Mesenteric fat pad (tissue), 1 donor: ENCODE results near the gene BMPER. TPM values are rescaled to one million over a fixed set of nuclear protein-coding genes. Genes with fewer than 3 reads are reported as not detected.

ENCODE experiments used
- DNase-seq: peaks from one replicate; pipeline ENCODE4 v3.0.0-alpha.2; 2020; ENCODE audit warnings: low spot score
- long read RNA-seq: library from polyadenylated mRNA; unstranded; transcript quantifications from one replicate; pipeline ENCODE4 v2.0.0, GENCODE V29; 2020
- total RNA-seq: library from RNA; stranded (reverse); fragmentation: NEBNext Ultra II Directional; extraction: Animal tissue kit (Norgen Biotek cat#: 25700); gene quantifications from one replicate; pipeline ENCODE4 v1.2.1, GENCODE V29; 2021
- donor health status: DM: yes; HTN: yes; CAD: no.

BMPER gene
- total RNA-seq: 4.6 TPM
- long read RNA-seq, transcript BMPER-221 (15 exons, 3,360 nt): major isoform, 5 of 9 reads
- long read RNA-seq, partial matches to known transcripts: 2 of 9 reads
- long read RNA-seq, other reads (novel, unspliced or antisense): 2 of 9 reads

DNA sequence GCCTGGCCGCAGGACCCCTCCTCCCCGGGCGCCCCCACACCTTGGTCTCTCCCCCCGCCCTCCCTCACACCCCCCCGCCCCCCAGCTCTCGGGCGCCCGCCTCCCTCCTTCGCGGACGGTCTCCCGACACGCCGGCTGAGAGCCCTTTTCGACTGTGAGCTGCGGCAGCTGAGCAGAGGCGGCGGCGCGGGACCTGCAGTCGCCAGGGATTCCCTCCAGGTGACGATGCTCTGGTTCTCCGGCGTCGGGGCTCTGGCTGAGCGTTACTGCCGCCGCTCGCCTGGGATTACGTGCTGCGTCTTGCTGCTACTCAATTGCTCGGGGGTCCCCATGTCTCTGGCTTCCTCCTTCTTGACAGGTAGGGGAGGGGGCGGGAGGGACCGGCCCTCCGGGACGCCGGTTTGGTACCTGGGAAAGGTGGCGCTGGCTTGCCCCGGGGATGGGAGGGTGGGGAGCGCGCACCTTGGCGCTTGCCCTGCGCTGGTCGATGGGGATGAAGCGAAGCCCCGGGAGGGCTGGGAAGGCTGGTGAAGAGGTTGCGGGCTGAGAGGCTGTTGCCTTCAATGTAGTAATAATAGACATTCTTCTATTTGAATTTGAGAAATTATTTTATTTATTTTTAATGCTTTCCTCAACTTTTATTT is at the start of gene BMPER:
BMPER (plus strand) TSS at position 151 of the 644 bp plus-strand sequence; CDS start at position 226, 75 bp downstream.
- no peak for DNase-seq

DNA sequence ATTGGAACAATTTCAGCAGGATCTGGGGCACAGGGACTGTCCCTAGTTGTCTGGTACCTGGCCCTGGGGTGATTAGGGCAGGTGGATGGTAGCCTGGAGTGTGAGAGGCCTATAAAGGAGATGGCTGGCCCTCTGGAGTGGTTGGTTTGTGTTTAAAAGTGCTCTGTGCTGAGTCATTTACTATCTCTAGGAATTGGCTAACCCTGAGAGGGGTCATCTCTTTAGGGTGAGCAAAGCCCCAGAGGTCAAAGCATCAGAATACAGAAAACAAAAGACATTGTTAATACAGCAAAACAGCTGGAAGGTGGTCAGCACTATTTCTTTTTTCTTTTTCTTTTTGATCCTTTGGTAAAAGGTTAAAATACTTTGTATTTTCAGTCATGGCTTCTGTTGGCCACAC is 43.4 kb upstream of the BMPER start:
- DNase-seq: no peak

DNA sequence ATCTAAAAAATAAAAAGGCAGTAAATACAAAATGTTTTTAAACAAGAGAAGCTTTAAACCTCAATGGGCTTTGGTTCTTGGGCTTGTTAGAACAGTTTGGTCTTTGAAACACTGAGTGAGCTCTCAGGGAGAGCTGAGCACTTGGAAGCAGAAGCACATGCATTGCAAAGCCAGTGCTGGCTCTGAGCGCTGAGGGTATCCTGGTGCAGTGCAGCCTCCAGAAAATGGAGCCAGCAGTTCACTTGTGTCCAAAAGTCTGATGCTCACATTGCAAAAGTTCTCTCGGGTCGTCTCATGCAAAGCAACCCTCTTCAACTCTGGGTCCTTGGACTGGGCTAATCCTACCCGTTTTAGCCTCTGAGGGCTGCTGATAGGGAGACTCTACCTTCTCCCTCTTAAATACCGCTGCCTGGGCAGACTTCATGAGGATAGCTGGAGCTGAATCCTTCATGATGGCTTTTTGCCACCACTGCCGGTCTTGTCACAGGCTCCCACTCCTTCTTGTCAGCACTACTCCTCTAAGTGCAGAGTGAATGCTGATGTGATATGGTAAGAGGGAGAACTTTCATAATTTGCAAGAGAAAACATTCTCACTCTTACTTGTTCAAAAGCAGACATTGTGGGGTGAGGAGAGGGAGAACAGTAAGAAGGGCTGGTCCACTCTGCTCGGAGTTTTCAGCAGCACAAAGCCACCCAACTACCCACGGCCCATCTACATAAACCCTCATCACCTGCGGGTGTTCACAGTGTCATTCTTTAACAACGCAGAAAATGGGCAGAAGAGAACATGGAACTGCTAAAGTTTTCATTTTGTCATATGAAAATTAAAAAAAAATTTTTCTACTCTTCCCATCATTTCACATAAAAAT is 42.2 kb upstream of the BMPER start:
- DNase-seq: no peak

DNA sequence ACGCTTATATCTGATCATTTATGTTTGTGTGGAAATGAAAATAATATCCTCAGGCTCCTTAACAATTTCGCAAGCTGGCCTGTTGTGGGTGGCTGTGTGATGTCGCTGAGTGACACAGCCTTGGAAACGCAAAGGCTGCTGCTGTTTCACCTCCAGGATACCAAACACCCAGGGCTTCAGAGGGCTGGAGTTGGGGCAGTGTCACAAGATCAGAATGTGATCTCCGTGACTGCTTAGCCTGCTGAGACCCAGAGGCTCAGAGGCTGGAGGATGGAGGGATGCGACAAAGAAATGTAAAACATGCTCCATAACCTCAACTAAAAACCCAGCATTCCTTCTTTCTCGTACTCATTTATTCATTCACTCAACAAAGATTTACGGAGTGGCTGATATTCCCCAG is 37.2 kb upstream of the BMPER start:
- no peak for DNase-seq

DNA sequence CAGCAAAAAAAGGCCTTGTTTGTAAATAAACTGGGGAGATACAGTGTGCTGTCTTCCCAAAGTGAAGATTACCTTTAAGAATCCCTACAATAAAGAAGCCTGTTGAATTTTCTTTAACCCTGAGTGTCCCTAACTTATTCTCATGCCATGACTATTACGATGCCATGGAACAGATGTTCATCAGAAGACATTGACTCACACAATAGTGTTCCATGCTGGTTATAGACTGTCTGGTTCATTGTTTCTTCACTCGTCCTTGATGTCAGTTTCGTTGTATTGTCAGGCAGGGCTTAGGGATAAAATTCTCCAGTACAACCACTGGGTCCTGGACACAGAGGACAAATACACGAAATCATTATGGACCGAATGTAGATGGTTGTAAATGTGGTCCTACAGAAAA is 36.2 kb upstream of the BMPER start:
- no peak for DNase-seq

DNA sequence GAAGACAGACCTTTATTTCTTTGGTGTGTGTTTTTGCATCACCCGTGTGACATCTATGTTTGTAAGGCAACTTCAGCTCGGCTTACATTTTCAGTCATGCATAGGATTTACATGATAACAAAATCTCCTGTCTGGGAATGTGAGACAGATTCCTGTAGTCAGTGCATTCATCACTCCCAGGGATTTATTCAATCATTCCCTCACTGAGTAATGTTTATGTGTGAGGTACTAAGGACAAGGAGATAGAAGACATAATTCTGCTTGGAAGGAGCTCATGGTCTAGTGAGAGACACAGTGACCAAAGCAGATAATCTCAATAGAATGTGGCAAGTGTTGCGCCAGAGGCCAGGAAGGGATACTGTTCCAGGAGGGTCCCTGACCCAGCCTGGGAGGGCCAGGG is 35.2 kb upstream of the BMPER start:
- no peak for DNase-seq

DNA sequence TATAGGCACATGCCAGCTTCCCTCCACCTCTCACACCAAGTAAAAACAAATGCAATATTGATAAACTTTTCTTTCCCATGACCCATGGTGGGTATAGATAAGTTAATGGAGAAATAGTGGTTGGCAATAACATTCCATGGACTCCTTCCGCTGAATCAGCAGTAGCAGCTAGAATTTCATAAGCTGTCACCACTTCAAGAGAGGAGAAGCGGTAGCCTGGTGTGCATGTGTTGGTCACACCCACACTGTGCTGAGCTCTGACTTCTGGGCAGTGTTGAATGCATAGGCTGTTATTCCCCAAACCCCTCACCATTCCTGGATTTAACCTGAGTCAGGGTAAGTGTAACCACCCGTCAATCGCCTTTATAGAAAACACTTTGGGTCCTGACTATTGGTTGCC is 32.5 kb upstream of the BMPER start:
- DNase-seq: no peak

DNA sequence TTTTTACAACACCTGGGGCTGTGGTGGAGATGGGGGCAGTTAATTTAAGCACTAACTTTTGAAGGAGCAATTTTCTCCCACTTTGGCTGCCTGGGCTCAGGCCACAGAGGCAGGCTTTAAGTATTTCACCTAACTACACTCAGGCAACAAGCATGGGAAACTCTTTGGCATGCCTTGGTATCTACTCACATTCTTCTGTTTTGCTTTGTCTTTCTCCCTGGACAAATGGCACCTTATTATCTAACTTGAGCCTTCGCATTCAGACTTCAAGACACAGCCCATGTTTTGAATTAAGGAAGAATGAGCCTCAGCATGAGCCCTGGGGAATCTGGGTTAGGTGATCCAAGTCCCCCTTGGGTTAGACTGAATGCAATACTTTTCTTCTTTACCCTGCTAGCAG is 31.8 kb upstream of the BMPER start:
- no peak for DNase-seq

DNA sequence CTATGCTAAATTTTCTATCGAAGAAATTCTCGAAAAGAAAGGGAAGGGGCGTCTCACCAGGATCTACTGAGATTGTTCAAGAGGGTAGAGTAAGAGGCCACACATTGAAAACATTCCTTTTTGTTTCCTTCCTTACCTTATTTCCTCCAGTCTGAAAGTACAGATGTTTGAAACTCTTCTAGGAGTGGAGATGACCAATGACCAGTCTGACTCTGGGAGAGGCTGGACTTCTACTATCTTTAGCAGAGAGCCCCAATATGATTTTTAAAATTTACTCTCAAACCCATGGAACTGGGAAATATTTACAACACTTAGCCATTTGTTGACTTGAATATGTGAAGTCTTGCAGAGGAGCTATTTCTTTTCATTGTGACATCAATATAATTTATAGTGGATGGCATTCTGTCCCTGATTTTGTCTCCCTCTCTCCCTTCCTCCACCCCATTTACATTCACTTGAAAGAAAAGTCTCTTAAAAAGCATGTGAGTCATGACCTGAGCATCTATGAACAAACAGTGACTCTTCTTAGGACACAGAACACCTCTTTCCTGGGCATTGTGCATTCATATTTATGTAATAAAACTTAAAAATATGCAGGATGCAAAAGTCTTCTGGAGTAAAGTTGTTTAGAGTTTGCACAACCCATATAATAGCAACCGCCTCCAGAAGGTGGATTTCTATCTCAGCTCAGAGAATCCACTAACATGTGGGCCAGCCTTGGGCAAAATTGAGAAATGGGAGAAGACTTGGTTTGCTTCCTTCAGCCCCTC is 31.2 kb upstream of the BMPER start:
- DNase-seq: no peak

DNA sequence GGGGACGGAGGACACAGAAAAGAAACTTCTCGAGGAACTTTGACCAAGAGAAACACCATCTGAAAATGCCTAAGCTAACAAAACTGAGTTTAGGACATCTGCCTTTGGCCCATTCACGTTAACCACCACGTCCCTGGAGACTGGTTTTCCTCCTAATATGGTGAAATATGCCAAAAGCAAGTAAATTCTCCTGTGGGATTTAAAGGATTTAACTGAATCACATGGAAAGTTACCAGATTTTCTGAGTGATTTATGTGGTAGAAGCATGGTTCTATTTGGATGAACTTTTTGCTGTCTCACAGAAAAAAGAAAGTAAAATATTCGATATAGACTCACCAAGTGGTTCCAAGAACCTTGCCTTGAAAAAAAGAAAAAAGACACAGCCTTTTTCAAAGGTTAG is 30.4 kb upstream of the BMPER start:
- DNase-seq: no peak

DNA sequence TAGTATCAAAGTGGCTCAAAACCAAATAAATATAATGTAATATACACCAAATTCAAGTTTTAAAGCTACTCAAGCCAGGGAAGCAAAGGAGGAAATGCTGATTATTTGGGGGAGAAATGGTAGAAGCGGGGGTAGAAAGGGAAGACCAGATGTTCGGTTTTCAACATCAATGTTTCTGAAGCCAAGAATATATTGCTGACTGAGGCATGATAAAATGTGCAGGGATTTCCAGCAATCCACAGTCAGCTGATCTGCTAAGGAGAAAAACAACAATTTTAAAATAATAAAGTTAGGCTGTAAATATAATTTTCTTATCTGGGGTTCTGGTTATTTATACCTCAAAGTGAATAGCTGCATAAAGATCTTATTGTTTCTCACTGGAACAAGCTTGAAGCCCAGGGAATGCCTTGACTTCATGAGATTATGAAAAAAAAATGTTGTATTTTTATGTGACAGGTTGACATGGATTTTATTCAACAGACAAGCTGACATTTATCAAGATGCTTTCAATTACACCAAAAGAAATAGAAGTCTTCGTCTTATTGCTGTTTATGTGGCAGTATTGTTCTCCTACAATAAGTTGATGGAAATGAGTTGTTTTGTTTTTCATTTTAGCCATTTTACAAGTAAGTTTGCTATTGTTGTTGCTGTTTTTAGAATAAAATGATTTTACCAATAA is 28.6 kb upstream of the BMPER start:
- no peak for DNase-seq

DNA sequence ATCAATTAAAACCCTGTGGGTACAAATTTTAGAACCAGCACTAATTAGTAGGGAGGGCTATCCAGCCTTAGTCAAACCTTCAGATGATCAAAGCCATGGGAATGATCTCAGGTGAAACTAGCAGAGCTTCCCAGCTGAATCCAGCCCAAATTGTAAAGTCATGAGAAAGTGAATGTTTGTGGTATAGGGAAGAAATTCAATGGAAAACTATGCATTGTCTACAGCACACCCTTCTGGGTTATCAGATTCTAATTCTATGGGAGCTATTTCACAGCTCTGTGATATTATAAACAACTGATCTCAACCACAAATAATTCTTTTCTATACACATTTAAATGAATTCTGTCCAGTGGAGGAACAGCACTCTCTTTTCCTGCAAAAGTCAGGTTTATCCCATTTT is 24.6 kb upstream of the BMPER start:
- no peak for DNase-seq

DNA sequence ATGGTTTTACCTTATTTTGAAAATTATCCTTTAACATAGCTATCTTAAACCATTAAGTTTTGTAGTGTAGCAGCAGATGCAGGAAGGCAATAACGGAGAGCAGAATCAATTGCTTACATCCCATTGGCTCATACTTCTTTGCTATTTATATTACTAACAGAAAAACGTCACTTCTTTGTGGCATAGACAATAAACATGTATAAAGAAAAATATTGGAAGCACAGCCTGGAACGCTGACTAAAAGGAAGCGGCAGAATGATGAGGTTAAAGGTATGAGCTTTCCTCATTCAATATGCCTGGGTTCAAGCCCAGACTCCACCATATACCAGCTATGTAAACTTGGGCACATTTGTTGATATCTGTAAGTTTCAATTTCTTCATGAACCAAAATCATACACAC is 24.0 kb upstream of the BMPER start:
- no peak for DNase-seq

DNA sequence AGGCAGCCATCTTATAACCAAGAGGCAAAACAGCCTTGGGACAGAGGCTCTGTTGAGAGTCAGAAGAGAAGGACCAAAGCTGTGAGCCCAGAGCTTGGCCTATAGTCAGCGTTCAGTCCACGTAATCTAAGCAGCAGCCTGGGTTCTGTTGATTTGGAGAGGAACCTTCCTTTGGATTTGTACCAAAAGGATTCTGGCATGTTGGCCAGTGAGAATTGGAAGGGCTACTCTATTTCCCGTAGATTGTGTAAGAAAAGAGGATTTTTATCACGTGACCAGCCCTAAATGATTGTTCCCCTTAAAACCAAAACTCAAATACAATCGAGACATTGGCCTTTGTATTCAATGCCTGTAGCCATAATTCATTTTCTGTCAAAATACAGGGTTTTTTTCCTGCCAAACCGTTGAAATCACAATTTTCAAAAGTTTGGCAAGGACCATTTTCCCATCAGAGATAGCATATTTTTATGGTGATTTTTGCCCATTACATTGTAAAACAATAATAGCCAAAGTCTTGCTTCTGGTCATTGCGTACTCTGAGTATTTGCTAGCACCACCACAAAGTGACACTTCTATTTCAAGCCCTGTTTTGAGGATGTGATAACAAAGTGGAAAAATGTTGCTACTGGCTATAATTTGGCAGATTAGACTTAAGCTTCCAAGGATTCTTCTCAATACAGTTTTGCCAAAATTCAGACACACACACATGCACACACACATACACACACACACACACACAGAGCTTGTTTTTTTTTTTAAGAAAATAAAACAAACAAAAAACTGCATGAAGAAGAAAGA is 23.1 kb upstream of the BMPER start:
- no peak for DNase-seq

DNA sequence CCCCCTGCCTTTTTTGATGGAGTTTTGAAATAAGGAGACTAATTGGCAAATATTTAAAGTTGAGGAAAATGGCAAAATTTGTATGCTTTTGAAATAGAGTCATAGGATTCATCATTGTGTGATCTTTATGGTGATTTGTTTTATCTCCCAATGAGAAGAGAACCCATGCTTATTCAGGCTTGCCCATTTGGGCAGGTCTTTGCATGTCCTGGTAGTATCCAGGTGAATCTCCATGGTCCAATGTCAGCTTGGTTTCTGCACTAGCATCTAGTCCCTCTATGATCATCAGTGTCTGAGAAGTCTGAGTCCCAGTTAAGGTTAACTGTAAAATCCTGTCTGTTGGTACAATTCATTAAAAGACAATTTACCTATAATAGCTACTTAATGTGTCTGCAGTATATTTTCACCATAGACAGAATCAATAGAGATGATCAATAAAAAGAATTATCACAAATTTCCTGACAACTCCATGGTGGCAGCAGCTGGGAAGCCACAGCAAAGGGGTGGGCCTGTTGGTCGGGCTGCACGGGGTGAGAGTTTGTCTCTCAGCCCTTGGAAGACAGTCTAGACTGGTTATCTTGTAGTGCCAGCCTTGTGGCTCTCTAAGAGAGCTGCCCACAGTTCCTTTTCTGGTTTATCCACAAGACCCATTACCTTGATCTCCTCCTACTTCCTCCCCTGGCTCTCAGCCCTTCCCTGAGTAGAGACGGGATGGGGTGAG is 22.2 kb upstream of the BMPER start:
- no peak for DNase-seq

DNA sequence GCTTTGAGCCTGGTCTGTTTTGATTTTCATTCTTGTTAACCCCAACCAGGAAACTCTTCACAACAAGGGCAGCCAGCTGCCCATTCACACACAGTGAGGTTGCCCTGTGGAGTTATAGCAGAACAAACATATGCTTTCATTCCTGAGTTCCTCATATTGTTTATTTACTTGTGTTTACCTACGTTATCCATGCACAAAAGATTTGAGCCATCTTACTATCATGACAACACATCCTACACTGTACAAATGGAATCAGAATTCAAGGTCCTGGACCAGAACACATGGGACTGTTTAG is 21.7 kb upstream of the BMPER start:
- DNase-seq: no peak

DNA sequence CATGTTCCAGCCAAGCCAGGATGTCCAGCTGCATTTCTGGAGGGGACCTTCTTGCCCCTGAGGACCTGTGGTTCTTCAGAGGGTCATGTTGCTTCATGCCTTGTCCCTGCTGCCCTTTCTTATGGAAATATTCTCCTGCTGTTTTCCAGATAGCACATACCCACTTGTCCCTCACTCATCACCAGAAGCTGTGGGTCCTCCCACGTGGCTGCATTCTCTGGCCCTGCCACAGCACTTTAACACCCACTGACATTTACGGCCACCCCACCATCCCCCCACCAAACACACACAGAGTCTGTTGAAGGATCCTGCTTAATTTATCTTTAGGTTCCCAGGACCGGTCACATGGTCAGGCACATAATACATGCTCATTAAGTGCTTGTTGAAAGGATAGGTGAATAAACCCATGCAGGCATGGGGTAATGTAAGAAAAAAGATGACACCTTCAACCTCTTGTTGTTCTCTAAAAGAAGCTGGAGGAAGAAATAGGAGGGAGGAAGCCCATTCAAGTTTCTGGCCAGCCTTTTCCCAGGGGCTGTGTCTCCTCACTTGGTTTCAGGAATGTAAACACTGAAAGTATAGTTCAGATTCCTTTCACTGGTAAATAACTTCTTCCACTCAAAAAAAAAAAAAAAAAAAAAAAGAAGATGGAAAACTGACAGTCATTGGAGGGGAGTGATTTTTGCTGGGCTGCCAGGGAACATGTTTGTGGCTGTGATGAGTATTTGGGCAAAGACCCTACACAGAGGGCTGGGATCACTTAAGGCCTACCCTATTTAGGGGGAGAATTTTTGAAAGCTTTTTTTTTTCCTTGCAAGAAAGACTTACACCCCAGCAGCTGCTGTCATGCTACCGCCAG is 19.8 kb upstream of the BMPER start:
- no peak for DNase-seq

DNA sequence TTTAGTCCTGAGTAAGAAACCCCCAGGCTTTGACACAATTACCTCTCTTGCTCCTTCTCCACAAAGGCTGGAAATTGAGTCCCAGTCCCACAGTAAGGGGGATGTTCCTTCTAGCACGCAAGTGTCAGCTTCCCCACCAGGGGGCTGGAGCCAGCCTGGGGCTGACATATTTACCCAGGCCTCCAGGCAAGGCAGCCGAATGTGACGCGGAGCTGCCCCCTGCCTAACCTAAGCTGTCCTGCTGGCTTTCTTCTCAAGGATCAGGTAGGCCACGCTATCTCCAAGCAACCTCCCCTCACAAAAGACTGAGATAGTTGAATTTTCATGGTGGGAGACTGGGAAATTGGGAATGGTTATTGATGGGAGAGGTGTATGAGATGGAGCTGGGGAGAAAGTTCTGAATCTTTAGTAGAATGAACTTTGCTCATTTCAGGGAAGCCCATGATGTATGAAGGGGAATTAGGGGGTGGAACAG is 19.2 kb upstream of the BMPER start:
- no peak for DNase-seq
